Caco-2 (cell line): ENCODE measurements around the gene DLG2. TPM values are rescaled to one million over a fixed set of nuclear protein-coding genes. Genes with fewer than 3 reads are reported as not detected.

Source experiments
- BruUV-seq: library from RNA; stranded (reverse); fragments of 400-500 nt; replicated peaks from 2 replicates; lab custom pipeline; 2021; lab: Mats Ljungman, UMichigan
- CTCF ChIA-PET: fragments of 300-600 bp; sonication (Branson Sonifier 250); formaldehyde crosslinking; loops from one replicate; lab custom pipeline; 2022; ENCODE audit warnings: antibody characterized with exemption; lab: Charles Lee
- POLR2A ChIA-PET: fragments of 300-600 bp; sonication (Branson Sonifier 250); formaldehyde crosslinking; loops from one replicate; lab custom pipeline; 2022; ENCODE audit warnings: antibody characterized with exemption; lab: Charles Lee
- DNase-seq, 2 experiments: peaks; one replicate each; pipeline versions ENCODE4 v3.0.0 to v3.0.0-alpha.2; 2020 to 2022
- H3K27me3 ChIP-seq: replicated peaks from 2 replicates; pipeline ENCODE4 v1.6.0; 2011; ENCODE audit warnings: low read length; ENCODE audit not compliant: control insufficient read depth, insufficient read depth
- H3K36me3 ChIP-seq: 2 replicates; pipeline ENCODE4 v1.5.1; 2011; ENCODE audit warnings: low read length; ENCODE audit not compliant: control insufficient read depth, insufficient read depth
- H3K4me1 ChIP-seq: fragments of 250-450 bp; sonication (Bioruptor Pico); 2 replicates; pipeline ENCODE4 v1.5.1; 2020; ENCODE audit warnings: mild to moderate bottlenecking
- H3K4me3 ChIP-seq: 2 replicates; pipeline ENCODE4 v1.5.1; 2011; ENCODE audit warnings: low read depth, mild to moderate bottlenecking, control low read depth, low read length
- H3K9me3 ChIP-seq: fragments of 250-450 bp; sonication (Bioruptor Pico); 2 replicates; pipeline ENCODE4 v1.5.1; 2020; ENCODE audit warnings: mild to moderate bottlenecking, moderate library complexity
- H3K27ac Mint-ChIP-seq: one replicate; pipeline ENCODE4 v1.8.0; 2022; ENCODE audit warnings: mixed read lengths; ENCODE audit not compliant: unreplicated experiment
- H3K27me3 Mint-ChIP-seq: one replicate; pipeline ENCODE4 v1.8.0; 2022; ENCODE audit warnings: mixed read lengths; ENCODE audit not compliant: insufficient read depth, unreplicated experiment
- H3K36me3 Mint-ChIP-seq: one replicate; pipeline ENCODE4 v1.8.0; 2022; ENCODE audit warnings: mild to moderate bottlenecking, mixed read lengths; ENCODE audit not compliant: insufficient read depth, unreplicated experiment
- H3K4me1 Mint-ChIP-seq: one replicate; pipeline ENCODE4 v1.8.0; 2022; ENCODE audit warnings: low read depth, mixed read lengths; ENCODE audit not compliant: unreplicated experiment
- H3K4me3 Mint-ChIP-seq: one replicate; pipeline ENCODE4 v1.8.0; 2022; ENCODE audit warnings: mild to moderate bottlenecking, moderate library complexity, mixed read lengths; ENCODE audit not compliant: unreplicated experiment
- H3K9me3 Mint-ChIP-seq: one replicate; pipeline ENCODE4 v1.8.0; 2022; ENCODE audit warnings: mixed read lengths; ENCODE audit not compliant: unreplicated experiment
- intact Hi-C: fragments of 100-400 bp; cut with micrococcal nuclease; formaldehyde crosslinking; loops from one replicate; pipeline ENCODE4 v1.10.0; 2022; ENCODE audit not compliant: unreplicated experiment
- total RNA-seq: library from RNA; stranded (reverse); gene quantifications from 2 replicates; pipeline ENCODE4 v1.2.3, GENCODE V29; 2022
- TF ChIP-seq, protein P1 (sequence below), 2 experiments: fragments of 200-600 bp in 1 of 2; IDR thresholded peaks; 1 replicate in 1 of 2; 2 replicates in 1 of 2; pipeline versions ENCODE4 v1.5.1 to v1.8.0; 2011 to 2022; ENCODE audit warnings: antibody characterized with exemption in 1 of 2, control low read depth in 1 of 2, inconsistent platforms in 1 of 2, low read depth in 1 of 2, low read length in 1 of 2, mild to moderate bottlenecking in 1 of 2, moderate library complexity in 1 of 2; ENCODE audit not compliant: insufficient read depth in 1 of 2, severe bottlenecking in 1 of 2, unreplicated experiment in 1 of 2

DLG2 gene
- total RNA-seq, 1 experiment from 2014 or later = 21.6 TPM

DNA sequence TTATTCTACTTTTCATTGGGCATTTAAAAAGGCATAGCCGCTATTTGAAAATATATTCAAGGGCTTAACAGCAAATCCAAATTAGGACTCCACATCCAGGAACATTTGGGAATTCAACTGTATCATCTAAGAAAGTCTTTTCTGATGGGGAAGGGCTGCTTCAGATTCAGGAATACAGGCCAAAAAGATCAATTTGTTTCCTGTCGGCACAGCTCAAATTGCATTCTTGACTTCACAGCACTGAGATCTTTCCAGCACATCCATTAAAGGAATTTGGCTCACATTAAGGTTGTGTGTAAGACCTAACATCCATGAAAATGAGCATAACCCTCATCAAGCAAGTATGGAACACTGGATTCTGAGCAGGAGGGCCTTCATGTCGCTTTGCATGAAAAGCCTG is 1171.5 kb downstream of the DLG2 start:
- no peak overlapping the region for H3K27ac Mint-ChIP-seq
- H3K36me3 ChIP-seq = no peaks in the 10 kb centered on the region
- no peaks in the 10 kb centered on the region for H3K9me3 Mint-ChIP-seq
- TF ChIP-seq, protein P1, sequence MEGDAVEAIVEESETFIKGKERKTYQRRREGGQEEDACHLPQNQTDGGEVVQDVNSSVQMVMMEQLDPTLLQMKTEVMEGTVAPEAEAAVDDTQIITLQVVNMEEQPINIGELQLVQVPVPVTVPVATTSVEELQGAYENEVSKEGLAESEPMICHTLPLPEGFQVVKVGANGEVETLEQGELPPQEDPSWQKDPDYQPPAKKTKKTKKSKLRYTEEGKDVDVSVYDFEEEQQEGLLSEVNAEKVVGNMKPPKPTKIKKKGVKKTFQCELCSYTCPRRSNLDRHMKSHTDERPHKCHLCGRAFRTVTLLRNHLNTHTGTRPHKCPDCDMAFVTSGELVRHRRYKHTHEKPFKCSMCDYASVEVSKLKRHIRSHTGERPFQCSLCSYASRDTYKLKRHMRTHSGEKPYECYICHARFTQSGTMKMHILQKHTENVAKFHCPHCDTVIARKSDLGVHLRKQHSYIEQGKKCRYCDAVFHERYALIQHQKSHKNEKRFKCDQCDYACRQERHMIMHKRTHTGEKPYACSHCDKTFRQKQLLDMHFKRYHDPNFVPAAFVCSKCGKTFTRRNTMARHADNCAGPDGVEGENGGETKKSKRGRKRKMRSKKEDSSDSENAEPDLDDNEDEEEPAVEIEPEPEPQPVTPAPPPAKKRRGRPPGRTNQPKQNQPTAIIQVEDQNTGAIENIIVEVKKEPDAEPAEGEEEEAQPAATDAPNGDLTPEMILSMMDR (IDR thresholded peaks at IDR 0.05; ENCODE audit: insufficient read depth in 1 of 2, low read depth in 1 of 2, low read length in 1 of 2, severe bottlenecking in 1 of 2, unreplicated experiment in 1 of 2) = no peak
- ChIA-PET POLR2A (no interaction called here), CTCF (no interaction called here)
- no peak overlapping the region for H3K4me3 Mint-ChIP-seq
- H3K4me3 ChIP-seq = no peak overlapping the region
- intact Hi-C loops = no loop called here
- BruUV-seq = no TSS peak
- H3K4me1 Mint-ChIP-seq = no peaks in the 10 kb centered on the region
- no peak for DNase-seq
- H3K27me3 ChIP-seq = no peaks in the 10 kb centered on the region; the same call in 1 of the 2 replicates
- peaks cover 7% of the 10 kb centered on the region for H3K27me3 Mint-ChIP-seq
- H3K36me3 Mint-ChIP-seq = no peaks in the 10 kb centered on the region
- H3K9me3 ChIP-seq = no peaks in the 10 kb centered on the region
- H3K4me1 ChIP-seq = no peaks in the 10 kb centered on the region

DNA sequence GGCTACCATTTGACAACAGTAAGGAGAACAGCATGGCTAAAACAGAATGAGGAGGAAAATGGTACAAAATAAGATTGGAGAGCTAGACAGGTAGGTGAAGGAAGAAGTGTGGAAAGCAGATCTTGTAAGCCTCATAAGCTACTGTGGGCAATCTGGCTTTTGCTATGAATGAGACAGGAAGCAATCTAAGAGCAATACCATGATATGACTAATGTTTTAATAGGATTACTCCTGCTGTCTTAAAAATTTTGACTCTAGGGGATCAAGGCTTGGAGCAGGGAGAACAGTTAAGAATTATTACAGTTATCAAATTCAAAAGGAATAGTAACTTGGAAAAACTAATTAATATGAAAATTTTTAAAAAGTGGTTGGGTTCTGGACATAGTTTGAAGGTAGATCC is 1174.9 kb downstream of the DLG2 start:
- no peaks in the 10 kb centered on the region for H3K36me3 Mint-ChIP-seq
- H3K27me3 Mint-ChIP-seq = peaks cover 13% of the 10 kb centered on the region
- Histone ChIP-seq H3K9me3 (no peaks in the 10 kb centered on the region), H3K27me3 (no peaks in the 10 kb centered on the region; the same call in 1 of the 2 replicates), H3K4me3 (no peak overlapping the region), H3K4me1 (no peaks in the 10 kb centered on the region), H3K36me3 (no peaks in the 10 kb centered on the region)
- CTCF ChIA-PET = no interaction called here
- intact Hi-C loops = no loop called here
- no peak for DNase-seq
- H3K9me3 Mint-ChIP-seq = no peaks in the 10 kb centered on the region
- no TSS peak for BruUV-seq
- POLR2A ChIA-PET = no interaction called here
- H3K4me1 Mint-ChIP-seq = no peaks in the 10 kb centered on the region
- no peak overlapping the region for H3K27ac Mint-ChIP-seq
- no peak overlapping the region for H3K4me3 Mint-ChIP-seq
- TF ChIP-seq, protein P1 (IDR thresholded peaks at IDR 0.05; ENCODE audit: insufficient read depth in 1 of 2, low read depth in 1 of 2, low read length in 1 of 2, severe bottlenecking in 1 of 2, unreplicated experiment in 1 of 2) = no peak

DNA sequence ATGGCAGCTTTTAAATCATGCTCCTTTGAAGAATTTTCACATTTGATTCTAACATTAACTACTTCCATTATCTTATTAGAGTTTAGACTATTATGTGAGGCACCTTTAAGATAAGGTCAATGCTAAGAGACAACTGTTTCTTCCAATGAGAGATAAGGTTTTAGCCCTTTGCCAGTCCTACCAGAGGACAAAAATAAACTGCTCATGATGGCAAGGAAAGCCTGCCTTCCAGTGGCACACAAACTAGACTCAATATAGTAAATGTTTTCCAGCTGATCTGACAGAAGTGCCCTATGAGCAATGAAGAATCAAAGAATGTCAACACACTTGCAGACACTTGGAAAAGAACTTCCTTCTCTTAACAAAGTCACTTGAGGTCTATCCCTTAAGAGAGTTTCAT is 1188.6 kb downstream of the DLG2 start:
- peaks cover 15% of the 10 kb centered on the region for H3K27me3 Mint-ChIP-seq
- Histone ChIP-seq H3K36me3 (no peaks in the 10 kb centered on the region), H3K27me3 (no peaks in the 10 kb centered on the region), H3K4me1 (no peaks in the 10 kb centered on the region; the same call in 1 of the 2 replicates), H3K4me3 (no peak overlapping the region), H3K9me3 (no peaks in the 10 kb centered on the region)
- no peaks in the 10 kb centered on the region for H3K9me3 Mint-ChIP-seq
- ChIA-PET POLR2A (no interaction called here), CTCF (no interaction called here)
- no peaks in the 10 kb centered on the region for H3K36me3 Mint-ChIP-seq
- no TSS peak for BruUV-seq
- H3K27ac Mint-ChIP-seq = no peak overlapping the region
- intact Hi-C loops = loop anchor here (5.0 kb wide), 1 partner anchor 84 kb away; no protein-coding TSS in a partner anchor
- no peak overlapping the region for H3K4me3 Mint-ChIP-seq
- TF ChIP-seq, protein P1 (IDR thresholded peaks at IDR 0.05; ENCODE audit: insufficient read depth in 1 of 2, low read depth in 1 of 2, low read length in 1 of 2, severe bottlenecking in 1 of 2, unreplicated experiment in 1 of 2) = no peak
- H3K4me1 Mint-ChIP-seq = no peaks in the 10 kb centered on the region
- no peak for DNase-seq
